ENCODE data around the gene GCNT4.
"Not testable (repeated sequence)": the region's sequence is repeated elsewhere in the genome, so short reads cannot be mapped to it uniquely, and the experiment has no call there.

GCNT4 gene, protein sequence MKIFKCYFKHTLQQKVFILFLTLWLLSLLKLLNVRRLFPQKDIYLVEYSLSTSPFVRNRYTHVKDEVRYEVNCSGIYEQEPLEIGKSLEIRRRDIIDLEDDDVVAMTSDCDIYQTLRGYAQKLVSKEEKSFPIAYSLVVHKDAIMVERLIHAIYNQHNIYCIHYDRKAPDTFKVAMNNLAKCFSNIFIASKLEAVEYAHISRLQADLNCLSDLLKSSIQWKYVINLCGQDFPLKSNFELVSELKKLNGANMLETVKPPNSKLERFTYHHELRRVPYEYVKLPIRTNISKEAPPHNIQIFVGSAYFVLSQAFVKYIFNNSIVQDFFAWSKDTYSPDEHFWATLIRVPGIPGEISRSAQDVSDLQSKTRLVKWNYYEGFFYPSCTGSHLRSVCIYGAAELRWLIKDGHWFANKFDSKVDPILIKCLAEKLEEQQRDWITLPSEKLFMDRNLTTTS

DNA sequence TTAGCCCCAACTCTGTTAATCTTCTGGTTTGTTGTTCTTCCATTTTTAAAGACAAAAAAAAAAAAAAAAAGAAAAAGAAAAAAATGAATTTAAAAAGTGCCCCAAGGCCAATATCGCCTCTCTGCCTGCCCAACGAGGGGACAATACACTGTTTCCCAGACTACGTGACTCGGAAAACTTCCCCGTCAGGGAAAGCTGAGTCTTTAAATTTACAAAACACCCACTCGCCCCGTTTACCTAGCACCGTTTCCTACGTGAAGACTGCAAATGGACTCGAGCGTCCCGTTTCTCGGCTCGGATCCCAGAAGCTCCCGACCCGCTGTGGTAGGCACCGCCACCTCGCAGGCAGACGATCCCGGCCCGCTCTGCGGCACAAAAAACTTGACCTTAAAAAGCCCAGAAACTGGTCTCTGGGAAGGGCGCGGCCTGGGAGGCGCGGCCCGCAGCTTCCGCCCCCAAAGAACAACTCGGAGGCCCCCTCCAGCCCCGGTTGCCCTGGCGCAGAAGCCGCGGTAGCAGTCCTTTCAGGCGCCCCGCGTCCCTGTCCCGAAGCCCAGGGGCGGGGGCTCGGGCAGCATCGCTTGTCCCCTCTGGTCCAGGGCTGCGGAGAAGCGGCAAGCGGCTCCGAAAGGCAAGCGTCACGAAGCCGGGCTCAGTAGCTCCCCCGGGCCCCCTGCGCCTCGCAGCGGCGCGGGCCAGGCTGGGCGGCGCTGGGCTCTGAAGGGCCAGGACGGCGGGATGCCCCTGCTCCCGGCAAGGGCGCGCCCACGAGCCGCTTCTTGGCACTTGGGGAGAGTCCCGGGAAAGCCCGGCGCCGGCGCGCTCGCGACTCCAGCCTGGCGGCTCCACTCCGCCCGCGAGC lies at the start of gene GCNT4:
Gene GCNT4, minus strand, starts transcription at position 367 of the 862 bp plus-strand sequence. CDS start 22,521 bp downstream, outside the sequence.
- peaks cover 35% of the 10 kb centered on the region for H3K27me3 ChIP-seq (ENCODE audit: control insufficient read depth, insufficient read depth, low read length)

DNA sequence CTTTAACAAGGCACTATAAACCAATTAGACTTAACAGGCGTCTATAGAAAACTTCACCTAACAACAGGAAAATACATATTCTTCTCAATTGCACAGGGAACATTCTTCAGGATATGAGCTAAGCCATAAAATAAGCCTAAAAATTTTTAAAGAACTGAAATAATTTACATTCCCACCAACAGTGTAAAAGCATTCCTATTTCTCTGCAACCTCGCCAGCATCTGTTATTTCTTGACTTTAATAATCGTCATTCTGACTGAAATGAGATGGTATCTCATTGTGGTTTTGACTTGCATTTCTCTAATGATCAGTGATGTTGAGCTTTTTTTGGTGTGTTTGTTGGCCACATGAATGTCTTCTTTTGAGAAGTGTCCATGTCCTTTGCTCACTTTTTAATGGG lies 43.6 kb upstream of the GCNT4 start:
- not testable (repeated sequence) for H3K4me3 ChIP-seq (ENCODE audit: low read depth, low read length); H3K36me3 ChIP-seq (ENCODE audit: control insufficient read depth, insufficient read depth, low read length); H3K27me3 ChIP-seq (ENCODE audit: control insufficient read depth, insufficient read depth, low read length); H3K4me1 ChIP-seq (ENCODE audit: control insufficient read depth, insufficient read depth, low read length); H3K9ac ChIP-seq (ENCODE audit: low read depth, low read length); H3K9me3 ChIP-seq (ENCODE audit: control insufficient read depth, insufficient read depth, low read length)

More for the DNA sequence above, at the start of gene GCNT4:
- Histone ChIP-seq H3K9ac (ENCODE audit: low read depth, low read length) (peak within 1 kb of the TSS; percentile 18), H3K4me3 (ENCODE audit: low read depth, low read length) (peak within 1 kb of the TSS; percentile 76), H3K9me3 (ENCODE audit: control insufficient read depth, insufficient read depth, low read length) (no peaks in the 10 kb centered on the region), H3K4me1 (ENCODE audit: control insufficient read depth, insufficient read depth, low read length) (peaks cover 24% of the 10 kb centered on the region), H3K36me3 (ENCODE audit: control insufficient read depth, insufficient read depth, low read length) (no peaks in the 10 kb centered on the region)

DNA sequence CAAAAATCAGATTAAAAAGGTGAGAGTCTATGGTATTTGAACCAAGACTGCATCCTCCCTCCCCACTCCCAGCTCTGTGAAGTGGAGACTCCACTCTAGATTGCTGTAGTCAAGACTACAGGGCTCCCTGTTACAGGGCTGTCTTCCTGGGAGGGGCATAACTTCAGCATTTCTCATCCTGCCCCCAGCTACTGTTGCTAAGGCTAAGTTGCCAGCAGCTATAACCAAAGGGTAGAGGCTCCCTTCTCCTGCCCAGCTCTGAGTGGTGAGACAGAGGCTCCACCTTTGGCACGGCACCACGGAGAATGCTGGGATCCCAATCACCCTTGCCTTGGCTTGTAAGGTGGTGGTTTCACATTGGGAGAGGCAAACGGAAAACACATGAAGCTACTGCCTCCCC lies 39.2 kb upstream of the GCNT4 start:
- no peak overlapping the region for H3K9ac ChIP-seq (ENCODE audit: low read depth, low read length)
- no peak overlapping the region for H3K4me3 ChIP-seq (ENCODE audit: low read depth, low read length)
- no peaks in the 10 kb centered on the region for H3K4me1 ChIP-seq (ENCODE audit: control insufficient read depth, insufficient read depth, low read length)
- H3K27me3 ChIP-seq (ENCODE audit: control insufficient read depth, insufficient read depth, low read length): no peaks in the 10 kb centered on the region
- no peaks in the 10 kb centered on the region for H3K36me3 ChIP-seq (ENCODE audit: control insufficient read depth, insufficient read depth, low read length)
- H3K9me3 ChIP-seq (ENCODE audit: control insufficient read depth, insufficient read depth, low read length): no peaks in the 10 kb centered on the region

DNA sequence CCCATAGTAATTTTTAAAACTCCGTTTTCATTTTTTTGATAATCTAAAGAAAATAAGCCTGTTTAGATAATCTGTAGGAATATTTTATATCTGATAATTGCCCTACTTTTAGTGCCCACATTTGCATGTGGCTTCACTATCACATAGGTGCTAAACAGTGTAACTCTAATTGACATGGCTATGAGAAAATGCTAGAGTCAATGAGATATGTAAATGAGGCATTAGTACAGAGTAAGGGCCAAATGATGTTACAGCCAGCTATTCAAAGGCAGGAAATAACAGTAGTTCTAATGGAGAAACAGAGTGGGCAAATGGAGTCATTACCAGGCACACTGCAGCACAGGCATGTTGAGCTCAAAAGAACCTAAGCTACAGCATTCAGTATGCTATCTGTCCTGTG lies 37.3 kb upstream of the GCNT4 start:
- H3K9ac ChIP-seq (ENCODE audit: low read depth, low read length): no peak overlapping the region
- no peaks in the 10 kb centered on the region for H3K9me3 ChIP-seq (ENCODE audit: control insufficient read depth, insufficient read depth, low read length)
- H3K4me1 ChIP-seq (ENCODE audit: control insufficient read depth, insufficient read depth, low read length): no peaks in the 10 kb centered on the region
- no peaks in the 10 kb centered on the region for H3K36me3 ChIP-seq (ENCODE audit: control insufficient read depth, insufficient read depth, low read length)
- H3K27me3 ChIP-seq (ENCODE audit: control insufficient read depth, insufficient read depth, low read length): no peaks in the 10 kb centered on the region
- H3K4me3 ChIP-seq (ENCODE audit: low read depth, low read length): no peak overlapping the region

DNA sequence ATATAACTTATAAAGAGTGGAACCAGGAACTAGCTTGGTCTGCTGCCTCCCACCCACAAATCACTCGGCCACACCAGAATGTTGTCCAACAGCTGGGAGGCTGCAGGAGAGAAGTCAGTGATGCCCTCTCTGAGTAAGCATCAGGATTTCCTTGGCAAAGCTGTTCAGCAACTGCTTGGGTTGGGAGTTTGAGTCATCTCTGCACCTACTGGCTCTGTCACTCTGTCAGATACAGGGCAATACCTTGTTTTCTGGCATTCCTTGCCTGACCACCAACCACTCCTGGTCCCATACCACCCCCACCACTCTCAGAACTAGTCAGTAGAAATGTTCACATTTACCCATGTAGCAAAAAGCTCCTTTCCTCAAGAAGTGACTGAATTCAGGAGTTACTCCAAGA lies 36.8 kb upstream of the GCNT4 start:
- H3K27me3 ChIP-seq (ENCODE audit: control insufficient read depth, insufficient read depth, low read length): no peaks in the 10 kb centered on the region
- H3K4me3 ChIP-seq (ENCODE audit: low read depth, low read length): no peak overlapping the region
- H3K9me3 ChIP-seq (ENCODE audit: control insufficient read depth, insufficient read depth, low read length): no peaks in the 10 kb centered on the region
- no peak overlapping the region for H3K9ac ChIP-seq (ENCODE audit: low read depth, low read length)
- H3K36me3 ChIP-seq (ENCODE audit: control insufficient read depth, insufficient read depth, low read length): no peaks in the 10 kb centered on the region
- H3K4me1 ChIP-seq (ENCODE audit: control insufficient read depth, insufficient read depth, low read length): no peaks in the 10 kb centered on the region

DNA sequence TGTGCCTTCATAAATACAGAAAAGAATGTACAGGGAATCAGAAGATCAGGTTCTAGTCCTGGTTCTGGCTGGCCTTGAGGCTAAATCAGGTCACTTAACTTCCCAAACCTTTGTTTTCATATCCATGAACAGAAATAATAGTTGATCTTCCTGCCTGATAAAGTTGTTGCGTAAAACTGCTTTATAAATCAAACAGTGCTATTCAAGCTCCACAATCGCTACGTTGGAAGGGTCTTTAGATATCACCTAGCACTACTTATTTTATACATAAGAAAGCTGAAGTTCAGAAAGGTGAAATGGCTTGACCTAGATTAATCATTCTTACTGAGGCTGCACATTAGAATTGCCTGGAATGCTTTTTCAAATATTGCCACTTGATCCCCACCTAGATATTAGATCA lies 36.3 kb upstream of the GCNT4 start:
- no peak overlapping the region for H3K9ac ChIP-seq (ENCODE audit: low read depth, low read length)

DNA sequence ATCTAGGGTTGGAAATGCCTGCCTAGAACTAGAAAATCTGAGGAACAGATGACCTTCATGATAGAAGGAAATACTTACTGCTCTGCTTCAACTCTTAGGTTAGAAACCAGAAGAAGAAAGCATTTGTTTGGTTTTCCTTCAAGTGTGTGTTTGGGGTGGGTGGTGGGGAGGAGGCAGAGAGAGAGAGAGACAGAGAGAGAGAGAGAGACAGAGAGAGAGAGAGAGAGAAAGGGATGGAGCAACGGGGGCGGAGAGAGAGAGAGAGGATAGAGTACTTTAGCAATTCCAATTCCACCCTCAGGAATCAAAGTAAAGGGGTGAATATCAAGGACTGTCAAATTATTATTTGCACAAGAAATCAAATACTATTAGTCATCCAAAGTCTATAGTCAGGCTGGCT lies 29.2 kb upstream of the GCNT4 start:
- H3K4me3 ChIP-seq (ENCODE audit: low read depth, low read length): no peak overlapping the region
- H3K36me3 ChIP-seq (ENCODE audit: control insufficient read depth, insufficient read depth, low read length): no peaks in the 10 kb centered on the region
- H3K27me3 ChIP-seq (ENCODE audit: control insufficient read depth, insufficient read depth, low read length): no peaks in the 10 kb centered on the region
- H3K9me3 ChIP-seq (ENCODE audit: control insufficient read depth, insufficient read depth, low read length): no peaks in the 10 kb centered on the region
- H3K4me1 ChIP-seq (ENCODE audit: control insufficient read depth, insufficient read depth, low read length): no peaks in the 10 kb centered on the region
- H3K9ac ChIP-seq (ENCODE audit: low read depth, low read length): no peak overlapping the region

More for the DNA sequence above, 36.3 kb upstream of the GCNT4 start:
- H3K36me3 ChIP-seq (ENCODE audit: control insufficient read depth, insufficient read depth, low read length): no peaks in the 10 kb centered on the region
- H3K27me3 ChIP-seq (ENCODE audit: control insufficient read depth, insufficient read depth, low read length): no peaks in the 10 kb centered on the region
- H3K4me3 ChIP-seq (ENCODE audit: low read depth, low read length): no peak overlapping the region
- no peaks in the 10 kb centered on the region for H3K9me3 ChIP-seq (ENCODE audit: control insufficient read depth, insufficient read depth, low read length)
- H3K4me1 ChIP-seq (ENCODE audit: control insufficient read depth, insufficient read depth, low read length): no peaks in the 10 kb centered on the region

DNA sequence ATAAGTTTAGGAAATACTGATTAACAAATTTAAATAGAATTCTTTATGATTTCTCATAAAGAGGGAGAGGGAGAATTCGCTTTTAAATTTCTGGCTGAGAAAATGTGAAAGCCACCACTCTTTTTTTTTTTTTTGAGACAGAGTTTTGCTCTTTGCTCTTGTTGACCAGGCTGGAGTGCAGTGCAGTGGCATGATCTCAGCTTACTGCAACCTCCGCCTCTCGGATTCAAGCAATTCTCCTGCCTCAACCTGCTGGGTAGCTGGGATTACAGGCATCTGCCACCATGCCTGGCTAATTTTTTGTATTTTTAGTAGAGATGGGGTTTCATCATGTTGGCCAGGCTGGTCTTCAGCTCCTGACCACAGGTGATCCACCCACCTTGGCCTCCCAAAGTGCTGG lies 27.0 kb upstream of the GCNT4 start:
- H3K27me3 ChIP-seq (ENCODE audit: control insufficient read depth, insufficient read depth, low read length): not testable (repeated sequence)

DNA sequence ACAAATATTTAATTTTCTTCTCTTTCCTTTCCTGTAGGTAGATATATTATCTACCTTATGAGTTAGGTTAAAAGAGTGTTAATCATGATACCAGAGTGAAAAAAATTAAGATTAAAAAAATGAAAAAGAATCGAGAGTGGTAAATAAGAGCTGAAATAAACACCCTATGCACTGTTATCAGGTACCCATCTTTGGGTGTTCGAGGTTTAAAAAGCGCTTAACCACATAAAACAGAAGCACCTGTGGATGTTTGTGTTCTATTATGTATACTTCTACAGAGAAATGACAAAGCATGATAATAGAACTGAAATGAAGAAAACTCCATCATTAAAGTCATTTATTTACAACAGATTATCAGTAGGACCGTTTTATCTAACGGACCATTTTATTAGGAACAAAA lies 25.7 kb upstream of the GCNT4 start:
- Histone ChIP-seq H3K27me3 (ENCODE audit: control insufficient read depth, insufficient read depth, low read length) (no peaks in the 10 kb centered on the region), H3K9me3 (ENCODE audit: control insufficient read depth, insufficient read depth, low read length) (no peaks in the 10 kb centered on the region), H3K36me3 (ENCODE audit: control insufficient read depth, insufficient read depth, low read length) (no peaks in the 10 kb centered on the region), H3K4me1 (ENCODE audit: control insufficient read depth, insufficient read depth, low read length) (no peaks in the 10 kb centered on the region), H3K9ac (ENCODE audit: low read depth, low read length) (no peak overlapping the region), H3K4me3 (ENCODE audit: low read depth, low read length) (no peak overlapping the region)

More for the DNA sequence above, 27.0 kb upstream of the GCNT4 start:
- H3K36me3 ChIP-seq (ENCODE audit: control insufficient read depth, insufficient read depth, low read length); H3K4me1 ChIP-seq (ENCODE audit: control insufficient read depth, insufficient read depth, low read length); H3K9ac ChIP-seq (ENCODE audit: low read depth, low read length); H3K4me3 ChIP-seq (ENCODE audit: low read depth, low read length); H3K9me3 ChIP-seq (ENCODE audit: control insufficient read depth, insufficient read depth, low read length): not testable (repeated sequence)

DNA sequence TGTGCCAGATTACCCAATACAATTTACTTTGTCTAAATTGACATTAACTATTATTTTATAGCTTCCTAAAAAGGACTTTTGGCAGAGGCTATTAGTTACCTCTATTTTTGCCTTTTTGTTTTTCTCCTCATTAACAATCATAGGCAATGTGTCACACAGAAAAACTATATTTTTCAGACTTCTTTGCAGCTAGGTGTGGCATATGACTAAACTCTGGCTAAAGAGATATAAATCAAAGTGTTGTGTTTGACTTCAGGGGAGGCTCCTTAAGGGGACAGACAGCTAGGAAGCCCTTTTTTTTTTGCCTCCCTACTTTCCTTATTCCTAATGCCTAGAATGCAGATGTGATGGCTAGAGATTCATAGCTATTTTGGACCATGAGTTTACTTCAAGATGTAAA lies 19.7 kb upstream of the GCNT4 start:
- Histone ChIP-seq H3K36me3 (ENCODE audit: control insufficient read depth, insufficient read depth, low read length) (no peaks in the 10 kb centered on the region), H3K4me1 (ENCODE audit: control insufficient read depth, insufficient read depth, low read length) (no peaks in the 10 kb centered on the region), H3K27me3 (ENCODE audit: control insufficient read depth, insufficient read depth, low read length) (no peaks in the 10 kb centered on the region), H3K9me3 (ENCODE audit: control insufficient read depth, insufficient read depth, low read length) (no peaks in the 10 kb centered on the region), H3K4me3 (ENCODE audit: low read depth, low read length) (no peak overlapping the region), H3K9ac (ENCODE audit: low read depth, low read length) (no peak overlapping the region)

DNA sequence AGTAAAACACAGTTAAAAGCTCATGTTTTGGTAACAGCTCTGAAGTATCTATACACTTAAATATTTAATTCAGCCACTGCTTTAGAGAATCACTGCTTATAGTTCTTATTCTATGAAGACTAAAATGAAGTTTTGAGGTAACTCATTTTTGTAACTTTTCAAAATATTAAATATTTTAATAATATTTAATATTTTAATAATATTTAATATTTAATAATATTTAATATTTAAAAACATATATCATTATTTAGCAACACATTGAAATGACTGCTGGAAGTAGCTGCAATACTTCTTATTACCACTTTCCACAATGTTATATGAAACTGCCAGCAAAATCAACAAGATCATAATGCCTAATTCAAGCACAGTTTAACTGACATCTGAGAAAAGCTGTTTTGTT lies 18.7 kb upstream of the GCNT4 start:
- Histone ChIP-seq H3K9me3 (ENCODE audit: control insufficient read depth, insufficient read depth, low read length) (no peaks in the 10 kb centered on the region), H3K4me1 (ENCODE audit: control insufficient read depth, insufficient read depth, low read length) (no peaks in the 10 kb centered on the region), H3K27me3 (ENCODE audit: control insufficient read depth, insufficient read depth, low read length) (no peaks in the 10 kb centered on the region), H3K9ac (ENCODE audit: low read depth, low read length) (no peak overlapping the region), H3K36me3 (ENCODE audit: control insufficient read depth, insufficient read depth, low read length) (no peaks in the 10 kb centered on the region), H3K4me3 (ENCODE audit: low read depth, low read length) (no peak overlapping the region)

DNA sequence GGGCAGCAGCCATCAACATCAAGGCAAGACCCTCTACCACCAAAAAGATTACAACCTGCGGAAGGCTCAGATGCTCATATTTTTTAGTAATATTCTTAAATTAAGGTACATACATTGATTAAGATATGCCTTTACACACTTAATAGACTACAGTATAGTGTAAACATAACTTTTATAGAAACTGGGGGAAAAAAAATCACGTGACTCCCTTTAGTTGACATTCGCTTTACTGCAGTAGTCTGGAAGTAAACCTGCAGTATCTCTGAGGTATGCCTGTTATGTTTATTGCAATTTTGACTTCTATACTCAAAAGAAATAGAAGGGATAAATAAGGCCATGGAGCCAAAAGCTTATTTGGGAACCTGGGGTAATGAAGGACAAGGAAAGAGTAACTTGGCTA lies 15.1 kb upstream of the GCNT4 start:
- no peaks in the 10 kb centered on the region for H3K9me3 ChIP-seq (ENCODE audit: control insufficient read depth, insufficient read depth, low read length)

More for the DNA sequence above, 15.1 kb upstream of the GCNT4 start:
- Histone ChIP-seq H3K27me3 (ENCODE audit: control insufficient read depth, insufficient read depth, low read length) (no peaks in the 10 kb centered on the region), H3K4me1 (ENCODE audit: control insufficient read depth, insufficient read depth, low read length) (no peaks in the 10 kb centered on the region), H3K9ac (ENCODE audit: low read depth, low read length) (no peak overlapping the region), H3K4me3 (ENCODE audit: low read depth, low read length) (no peak overlapping the region), H3K36me3 (ENCODE audit: control insufficient read depth, insufficient read depth, low read length) (no peaks in the 10 kb centered on the region)

Measured in iPS-15b (cell line).